HepG2 (cell line): ENCODE measurements around the gene CEACAM4. TPM values are rescaled to one million over a fixed set of nuclear protein-coding genes. Genes with fewer than 3 reads are reported as not detected.

Source experiments
- ATAC-seq: fragments of 200-7000 bp; cut with Tn5 transposase; 3 replicates; pipeline ENCODE4 v1.9.1; 2020; ENCODE audit warnings: mild to moderate bottlenecking, moderate library complexity
- BruUV-seq: library from RNA; stranded (reverse); fragments of 400-500 nt; replicated peaks from 2 replicates; lab custom pipeline; 2021; lab: Mats Ljungman, UMichigan
- CTCF ChIA-PET: fragments of 300-600 bp; formaldehyde crosslinking; extraction: SDS; loops from one replicate; lab custom pipeline; 2021; ENCODE audit warnings: low total read pairs, inconsistent platforms, low intra/inter-chr PET ratio; lab: Yijun Ruan, JAX
- POLR2A ChIA-PET: fragments of 350-600 bp; sonication (Branson Sonifier 250); formaldehyde crosslinking; loops from one replicate; lab custom pipeline; 2020; ENCODE audit warnings: antibody characterized with exemption, inconsistent platforms; lab: Yijun Ruan, JAX
- DNase-seq: peaks from one replicate; pipeline ENCODE4 v3.0.0-alpha.2; 2015; ENCODE audit warnings: low spot score
- FAIRE-seq: peaks from 3 replicates; lab custom pipeline; 2011; peaks lifted over from hg19 to GRCh38; lab: Jason Lieb, UNC
- H2AFZ ChIP-seq: one replicate; pipeline ENCODE4 v1.6.1; 2011; ENCODE audit warnings: low read length, inconsistent platforms
- H3K27ac ChIP-seq: fragments of 300-600 bp; 3 replicates; pipeline ENCODE4 v1.8.0; 2011; ENCODE audit warnings: mixed run types, mild to moderate bottlenecking, mixed read lengths, low read length, inconsistent platforms; ENCODE audit not compliant: insufficient read depth; ENCODE audit errors: extremely low read length
- H3K27me3 ChIP-seq, 2 experiments: fragments of 200-600 bp in 1 of 2; 2 replicates in 1 of 2; 3 replicates in 1 of 2; pipeline versions ENCODE4 v1.6.0 to v1.8.0; 2011; ENCODE audit warnings: low read length in 2 of 2, mild to moderate bottlenecking in 2 of 2, moderate library complexity in 2 of 2, inconsistent platforms in 1 of 2; ENCODE audit not compliant: insufficient read depth in 2 of 2, control insufficient read depth in 1 of 2
- H3K36me3 ChIP-seq, 2 experiments: fragments of 200-600 bp in 1 of 2; replicated peaks in 1 of 2; 2 replicates in 1 of 2; 3 replicates in 1 of 2; pipeline versions ENCODE4 v1.5.1 to v1.8.0; 2011; ENCODE audit warnings: low read length in 2 of 2, inconsistent platforms in 1 of 2; ENCODE audit not compliant: insufficient read depth in 2 of 2, control insufficient read depth in 1 of 2
- H3K4me1 ChIP-seq: 2 replicates; pipeline ENCODE4 v1.5.1; 2012; ENCODE audit warnings: low read length, inconsistent platforms; ENCODE audit not compliant: insufficient read depth
- H3K4me2 ChIP-seq: 2 replicates; pipeline ENCODE4 v1.6.0; 2011; ENCODE audit warnings: low read depth, low read length, inconsistent platforms
- H3K4me3 ChIP-seq, 3 experiments: fragments of 200-600 bp in 1 of 3; sonication (generic), shearing (Covaris generic) in 1 of 3; replicated peaks in 1 of 3; 2 replicates each; pipeline ENCODE4 v1.5.1; 2011 to 2016; ENCODE audit warnings: low read length in 3 of 3, inconsistent platforms in 2 of 3, low read depth in 2 of 3, mild to moderate bottlenecking in 2 of 3, control low read depth in 1 of 3, mixed read lengths in 1 of 3; ENCODE audit not compliant: insufficient read depth in 1 of 3
- H3K79me2 ChIP-seq: one replicate; pipeline ENCODE4 v1.6.1; 2011; ENCODE audit warnings: low read length, inconsistent platforms; ENCODE audit not compliant: insufficient read depth
- H3K9ac ChIP-seq: 2 replicates; pipeline ENCODE4 v1.6.0; 2011; ENCODE audit warnings: mild to moderate bottlenecking, low read depth, low read length, inconsistent platforms; ENCODE audit not compliant: insufficient read depth
- H3K9me3 ChIP-seq: 2 replicates; pipeline ENCODE4 v1.5.1; 2012; ENCODE audit warnings: mild to moderate bottlenecking, low read length
- H4K20me1 ChIP-seq: 2 replicates; pipeline ENCODE4 v1.6.0; 2011; ENCODE audit warnings: inconsistent platforms, mild to moderate bottlenecking, low read length, moderate library complexity; ENCODE audit not compliant: insufficient read depth
- CHD4 ChIP-seq: fragments of 200-600 bp; sonication (generic); IDR thresholded peaks from 2 replicates; pipeline ENCODE4 v1.7.0; 2017; ENCODE audit warnings: mild to moderate bottlenecking, low read length, borderline replicate concordance
- HNRNPUL1 ChIP-seq: fragments of 200-400 bp; formaldehyde crosslinking; IDR thresholded peaks from 2 replicates; pipeline ENCODE4 v1.6.1; 2017; ENCODE audit warnings: low read depth, mild to moderate bottlenecking, low read length, moderate library complexity
- ONECUT2 ChIP-seq: sonication (generic); formaldehyde crosslinking; IDR thresholded peaks from 2 replicates; pipeline ENCODE4 v1.4.0; 2020; ENCODE audit warnings: missing genetic modification reagents
- ZNF501 ChIP-seq: sonication (generic); formaldehyde crosslinking; IDR thresholded peaks from 2 replicates; pipeline ENCODE4 v1.5.1; 2020; ENCODE audit warnings: mild to moderate bottlenecking, moderate library complexity, missing genetic modification reagents
- ZNF547 ChIP-seq: sonication (generic); formaldehyde crosslinking; IDR thresholded peaks from 2 replicates; pipeline ENCODE4 v1.5.1; 2020; ENCODE audit warnings: mild to moderate bottlenecking, missing genetic modification reagents
- ZNF781 ChIP-seq: sonication (generic); formaldehyde crosslinking; IDR thresholded peaks from 2 replicates; pipeline ENCODE4 v1.5.1; 2020; ENCODE audit warnings: borderline replicate concordance, mild to moderate bottlenecking, missing genetic modification reagents; ENCODE audit errors: not compliant biosample characterization
- WGBS: methylation state at CpG from one replicate; pipeline ENCODE4 v1.1.6; 2017; ENCODE audit warnings: low lambda C conversion rate; 5-methylcytosine and 5-hydroxymethylcytosine counted together
- in situ Hi-C: cut with HindIII; loops from 2 replicates; pipeline ENCODE4 v1.10.0; 2017; ENCODE audit warnings: low pct_unique_long_range_greater_than_20kb; ENCODE audit not compliant: extremely low pct_ligation_motif_present
- intact Hi-C: fragments of 100-400 bp; cut with micrococcal nuclease; formaldehyde crosslinking; loops from one replicate; pipeline ENCODE4 v1.10.0; 2022; ENCODE audit not compliant: unreplicated experiment
- polyA plus RNA-seq, 8 experiments: library from polyadenylated mRNA; depleted of rRNA in 3 of 8; stranded (reverse) in 7 of 8; unstranded in 1 of 8; fragments of >200 nt; fragmentation: Illumina TruSeq in 4 of 8; extraction: Trizol in 4 of 8; gene quantifications; 2 replicates each; pipeline versions ENCODE4 v1.2.1 to v1.2.3, GENCODE V29; 2011 to 2016; ENCODE audit warnings: low read depth in 4 of 8, missing spikeins in 1 of 8, mixed read lengths in 1 of 8; ENCODE audit not compliant: insufficient read depth in 1 of 8
- total RNA-seq, 5 experiments: library from RNA; depleted of rRNA; stranded (reverse); fragments of >200 nt; fragmentation: Illumina TruSeq; extraction: Trizol; gene quantifications; 2 replicates each; pipeline ENCODE4 v1.2.3, GENCODE V29; 2016; ENCODE audit warnings: low read depth in 1 of 5
- TF ChIP-seq, protein P1 (sequence below): sonication (generic); formaldehyde crosslinking; IDR thresholded peaks from 2 replicates; pipeline ENCODE4 v1.5.1; 2020; ENCODE audit warnings: mild to moderate bottlenecking, missing genetic modification reagents, moderate library complexity
- TF ChIP-seq, protein P2 (sequence below): sonication (generic); formaldehyde crosslinking; IDR thresholded peaks from 2 replicates; pipeline ENCODE4 v1.8.0; 2022; ENCODE audit warnings: missing genetic modification reagents, mild to moderate bottlenecking, borderline replicate concordance
- TF ChIP-seq, protein P3 (sequence below): IDR thresholded peaks from 2 replicates; pipeline ENCODE4 v1.6.1; 2016
- TF ChIP-seq, protein P4 (sequence below), 2 experiments: sonication (generic) in 1 of 2; formaldehyde crosslinking in 1 of 2; IDR thresholded peaks; 2 replicates each; pipeline versions ENCODE4 v1.6.1 to v1.9.0; 2014 to 2022; ENCODE audit warnings: antibody characterized with exemption in 1 of 2, borderline replicate concordance in 1 of 2, inconsistent platforms in 1 of 2, low read depth in 1 of 2, missing genetic modification reagents in 1 of 2
- TF ChIP-seq, protein P5 (sequence below): sonication (generic); formaldehyde crosslinking; IDR thresholded peaks from 2 replicates; pipeline ENCODE4 v1.5.0; 2020; ENCODE audit warnings: mild to moderate bottlenecking, missing genetic modification reagents

CEACAM4 gene
- total and polyA plus RNA-seq, 2 of the 13 experiments (the other 11 are each of a cell fraction or from before 2014, with no cell fraction given), result not detected

DNA sequence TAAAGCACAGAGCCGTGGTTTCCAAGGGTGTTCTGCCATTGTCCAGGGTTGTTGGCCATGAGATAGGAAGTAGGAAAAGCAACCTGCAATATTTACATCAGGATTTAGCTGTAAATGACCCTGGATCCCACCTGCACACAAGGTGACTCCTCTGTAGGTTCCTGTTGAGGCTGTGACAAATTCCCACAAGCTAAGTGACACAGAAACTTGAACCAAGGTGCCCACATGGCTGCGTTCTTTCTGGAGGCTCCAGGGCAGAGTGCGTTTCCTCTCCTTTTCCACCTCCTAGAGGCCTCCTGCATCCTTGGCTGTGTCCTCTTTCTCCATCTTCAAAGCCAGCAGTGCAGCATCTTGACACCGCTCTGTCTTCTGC lies 39.0 kb downstream of the CEACAM4 start:
- WGBS, result 22% methylated on average over 4 of the region's 4 CpGs
- no peak overlapping the region for H3K4me2 ChIP-seq
- ChIA-PET CTCF (no interaction called here), POLR2A (no interaction called here)
- in situ Hi-C loops, result no loop called here
- no peaks in the 10 kb centered on the region for H3K79me2 ChIP-seq
- DNase-seq, result no peak
- H3K27me3 ChIP-seq, result 0 out of 5 replicates have a peak, but pooled peaks cover 0 to 1% of the 10 kb centered on the region in 2 experiments
- no peak for ATAC-seq
- no peaks in the 10 kb centered on the region for H3K4me1 ChIP-seq
- no peak overlapping the region for H2AFZ ChIP-seq
- H3K27ac ChIP-seq, result no peak overlapping the region
- H3K9ac ChIP-seq, result no peak overlapping the region
- BruUV-seq, result no TSS peak
- no peak overlapping the region for H3K4me3 ChIP-seq
- peaks cover 3% of the 10 kb centered on the region for H3K9me3 ChIP-seq
- intact Hi-C loops, result no loop called here
- no peaks in the 10 kb centered on the region for H3K36me3 ChIP-seq
- FAIRE-seq, result no peak
- no peaks in the 10 kb centered on the region; the same call in 1 of the 2 replicates for H4K20me1 ChIP-seq
- TF ChIP-seq ONECUT2 (CRISPR knock-in tag) (no peak), ZNF781 (no peak), CHD4 (no peak), ZNF547 (no peak), ZNF501 (no peak), HNRNPUL1 (no peak)
- TF ChIP-seq, protein P1, sequence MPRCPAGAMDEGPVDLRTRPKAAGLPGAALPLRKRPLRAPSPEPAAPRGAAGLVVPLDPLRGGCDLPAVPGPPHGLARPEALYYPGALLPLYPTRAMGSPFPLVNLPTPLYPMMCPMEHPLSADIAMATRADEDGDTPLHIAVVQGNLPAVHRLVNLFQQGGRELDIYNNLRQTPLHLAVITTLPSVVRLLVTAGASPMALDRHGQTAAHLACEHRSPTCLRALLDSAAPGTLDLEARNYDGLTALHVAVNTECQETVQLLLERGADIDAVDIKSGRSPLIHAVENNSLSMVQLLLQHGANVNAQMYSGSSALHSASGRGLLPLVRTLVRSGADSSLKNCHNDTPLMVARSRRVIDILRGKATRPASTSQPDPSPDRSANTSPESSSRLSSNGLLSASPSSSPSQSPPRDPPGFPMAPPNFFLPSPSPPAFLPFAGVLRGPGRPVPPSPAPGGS, result no peak
- TF ChIP-seq, protein P2, sequence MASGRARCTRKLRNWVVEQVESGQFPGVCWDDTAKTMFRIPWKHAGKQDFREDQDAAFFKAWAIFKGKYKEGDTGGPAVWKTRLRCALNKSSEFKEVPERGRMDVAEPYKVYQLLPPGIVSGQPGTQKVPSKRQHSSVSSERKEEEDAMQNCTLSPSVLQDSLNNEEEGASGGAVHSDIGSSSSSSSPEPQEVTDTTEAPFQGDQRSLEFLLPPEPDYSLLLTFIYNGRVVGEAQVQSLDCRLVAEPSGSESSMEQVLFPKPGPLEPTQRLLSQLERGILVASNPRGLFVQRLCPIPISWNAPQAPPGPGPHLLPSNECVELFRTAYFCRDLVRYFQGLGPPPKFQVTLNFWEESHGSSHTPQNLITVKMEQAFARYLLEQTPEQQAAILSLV (CRISPR knock-in tag), result no peak
- TF ChIP-seq, protein P3, sequence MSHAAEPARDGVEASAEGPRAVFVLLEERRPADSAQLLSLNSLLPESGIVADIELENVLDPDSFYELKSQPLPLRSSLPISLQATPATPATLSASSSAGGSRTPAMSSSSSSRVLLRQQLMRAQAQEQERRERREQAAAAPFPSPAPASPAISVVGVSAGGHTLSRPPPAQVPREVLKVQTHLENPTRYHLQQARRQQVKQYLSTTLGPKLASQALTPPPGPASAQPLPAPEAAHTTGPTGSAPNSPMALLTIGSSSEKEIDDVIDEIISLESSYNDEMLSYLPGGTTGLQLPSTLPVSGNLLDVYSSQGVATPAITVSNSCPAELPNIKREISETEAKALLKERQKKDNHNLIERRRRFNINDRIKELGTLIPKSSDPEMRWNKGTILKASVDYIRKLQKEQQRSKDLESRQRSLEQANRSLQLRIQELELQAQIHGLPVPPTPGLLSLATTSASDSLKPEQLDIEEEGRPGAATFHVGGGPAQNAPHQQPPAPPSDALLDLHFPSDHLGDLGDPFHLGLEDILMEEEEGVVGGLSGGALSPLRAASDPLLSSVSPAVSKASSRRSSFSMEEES, result no peak
- TF ChIP-seq, protein P4, sequence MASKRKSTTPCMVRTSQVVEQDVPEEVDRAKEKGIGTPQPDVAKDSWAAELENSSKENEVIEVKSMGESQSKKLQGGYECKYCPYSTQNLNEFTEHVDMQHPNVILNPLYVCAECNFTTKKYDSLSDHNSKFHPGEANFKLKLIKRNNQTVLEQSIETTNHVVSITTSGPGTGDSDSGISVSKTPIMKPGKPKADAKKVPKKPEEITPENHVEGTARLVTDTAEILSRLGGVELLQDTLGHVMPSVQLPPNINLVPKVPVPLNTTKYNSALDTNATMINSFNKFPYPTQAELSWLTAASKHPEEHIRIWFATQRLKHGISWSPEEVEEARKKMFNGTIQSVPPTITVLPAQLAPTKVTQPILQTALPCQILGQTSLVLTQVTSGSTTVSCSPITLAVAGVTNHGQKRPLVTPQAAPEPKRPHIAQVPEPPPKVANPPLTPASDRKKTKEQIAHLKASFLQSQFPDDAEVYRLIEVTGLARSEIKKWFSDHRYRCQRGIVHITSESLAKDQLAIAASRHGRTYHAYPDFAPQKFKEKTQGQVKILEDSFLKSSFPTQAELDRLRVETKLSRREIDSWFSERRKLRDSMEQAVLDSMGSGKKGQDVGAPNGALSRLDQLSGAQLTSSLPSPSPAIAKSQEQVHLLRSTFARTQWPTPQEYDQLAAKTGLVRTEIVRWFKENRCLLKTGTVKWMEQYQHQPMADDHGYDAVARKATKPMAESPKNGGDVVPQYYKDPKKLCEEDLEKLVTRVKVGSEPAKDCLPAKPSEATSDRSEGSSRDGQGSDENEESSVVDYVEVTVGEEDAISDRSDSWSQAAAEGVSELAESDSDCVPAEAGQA (IDR thresholded peaks at IDR 0.05; ENCODE audit: low read depth), result no peak
- TF ChIP-seq, protein P4 (CRISPR knock-in tag; IDR thresholded peaks at IDR 0.05; ENCODE audit: borderline replicate concordance), result no peak
- TF ChIP-seq, protein P5, sequence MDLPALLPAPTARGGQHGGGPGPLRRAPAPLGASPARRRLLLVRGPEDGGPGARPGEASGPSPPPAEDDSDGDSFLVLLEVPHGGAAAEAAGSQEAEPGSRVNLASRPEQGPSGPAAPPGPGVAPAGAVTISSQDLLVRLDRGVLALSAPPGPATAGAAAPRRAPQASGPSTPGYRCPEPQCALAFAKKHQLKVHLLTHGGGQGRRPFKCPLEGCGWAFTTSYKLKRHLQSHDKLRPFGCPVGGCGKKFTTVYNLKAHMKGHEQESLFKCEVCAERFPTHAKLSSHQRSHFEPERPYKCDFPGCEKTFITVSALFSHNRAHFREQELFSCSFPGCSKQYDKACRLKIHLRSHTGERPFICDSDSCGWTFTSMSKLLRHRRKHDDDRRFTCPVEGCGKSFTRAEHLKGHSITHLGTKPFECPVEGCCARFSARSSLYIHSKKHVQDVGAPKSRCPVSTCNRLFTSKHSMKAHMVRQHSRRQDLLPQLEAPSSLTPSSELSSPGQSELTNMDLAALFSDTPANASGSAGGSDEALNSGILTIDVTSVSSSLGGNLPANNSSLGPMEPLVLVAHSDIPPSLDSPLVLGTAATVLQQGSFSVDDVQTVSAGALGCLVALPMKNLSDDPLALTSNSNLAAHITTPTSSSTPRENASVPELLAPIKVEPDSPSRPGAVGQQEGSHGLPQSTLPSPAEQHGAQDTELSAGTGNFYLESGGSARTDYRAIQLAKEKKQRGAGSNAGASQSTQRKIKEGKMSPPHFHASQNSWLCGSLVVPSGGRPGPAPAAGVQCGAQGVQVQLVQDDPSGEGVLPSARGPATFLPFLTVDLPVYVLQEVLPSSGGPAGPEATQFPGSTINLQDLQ (CRISPR knock-in tag), result no peak
